Activated T-helper 1 cell treated with Interleukin-2 at 50 U/mL for 16 hours (primary cell): ENCODE measurements around the gene ZNF200.
"Not testable (repeated sequence)": the region's sequence is repeated elsewhere in the genome, so short reads cannot be mapped to it uniquely, and the experiment has no call there.

Experiments
- DNase-seq: peaks from one replicate; pipeline ENCODE4 v3.0.0-alpha.2; 2020; ENCODE audit warnings: low read depth

Gene ZNF200

DNA sequence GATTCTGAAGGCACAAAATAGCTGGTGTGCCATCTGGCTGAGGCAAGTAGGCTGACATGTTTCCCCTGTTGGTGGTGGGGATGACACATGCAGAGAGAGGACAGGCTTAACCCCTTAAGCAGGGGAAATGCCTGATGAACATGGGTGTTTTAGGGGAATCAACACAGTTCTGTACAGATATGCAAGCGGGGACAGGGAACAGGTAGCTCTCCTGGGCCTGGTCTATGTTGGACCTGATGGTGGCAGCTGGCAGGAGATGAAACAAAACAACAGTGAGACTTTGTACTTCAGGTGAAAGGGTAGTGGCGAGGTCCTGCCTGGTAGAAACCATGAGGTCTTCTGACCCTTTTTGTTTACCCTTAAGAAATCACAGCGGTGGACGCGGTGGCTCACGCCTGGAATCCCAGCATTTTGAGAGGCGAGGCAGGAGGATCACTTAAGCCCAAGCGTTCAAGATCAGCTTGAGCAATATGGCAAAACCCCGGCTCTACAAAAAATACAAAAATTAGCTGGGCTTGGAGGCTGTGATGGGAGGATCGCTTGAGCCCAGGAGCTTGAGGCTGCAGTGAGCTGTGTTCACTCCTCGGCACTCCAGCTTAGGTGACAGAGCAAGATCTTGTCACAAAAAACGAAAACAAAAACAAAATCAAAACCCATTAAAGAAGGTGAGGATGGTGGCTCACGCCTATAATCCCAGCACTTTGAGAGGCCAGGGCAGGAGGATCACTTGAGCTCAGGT lies 36.5 kb downstream of the ZNF200 start:
- no peak for DNase-seq

- not testable (repeated sequence) for DNase-seq
Measured at GRCh38 chr16:3197694-3198333, 37.1 kb downstream of the ZNF200 start.

GRCh38 chr16:3195975-3196374 lies 39.0 kb downstream of the ZNF200 start:
- DNase-seq, result no peak

DNA sequence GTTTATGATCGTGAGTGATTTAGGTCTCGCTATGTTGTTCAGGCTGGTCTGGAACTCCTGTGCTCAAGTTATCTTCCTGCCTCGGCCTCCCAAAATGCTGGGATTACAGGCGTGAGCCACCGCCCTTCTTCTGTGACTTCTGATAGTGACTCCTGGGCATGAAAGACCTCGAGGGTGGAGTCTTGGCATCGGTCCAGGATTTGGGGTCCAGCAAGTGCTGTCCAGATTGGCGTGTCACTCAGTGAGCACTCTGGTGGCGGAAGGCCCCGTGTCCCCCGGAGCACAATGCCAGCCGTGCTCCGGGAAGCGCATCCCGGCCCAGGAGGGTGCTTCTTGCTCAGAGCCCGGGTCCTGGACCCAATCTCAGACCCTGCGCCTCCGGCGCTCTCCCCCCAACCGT lies 40.2 kb downstream of the ZNF200 start:
- DNase-seq, result no peak

DNA sequence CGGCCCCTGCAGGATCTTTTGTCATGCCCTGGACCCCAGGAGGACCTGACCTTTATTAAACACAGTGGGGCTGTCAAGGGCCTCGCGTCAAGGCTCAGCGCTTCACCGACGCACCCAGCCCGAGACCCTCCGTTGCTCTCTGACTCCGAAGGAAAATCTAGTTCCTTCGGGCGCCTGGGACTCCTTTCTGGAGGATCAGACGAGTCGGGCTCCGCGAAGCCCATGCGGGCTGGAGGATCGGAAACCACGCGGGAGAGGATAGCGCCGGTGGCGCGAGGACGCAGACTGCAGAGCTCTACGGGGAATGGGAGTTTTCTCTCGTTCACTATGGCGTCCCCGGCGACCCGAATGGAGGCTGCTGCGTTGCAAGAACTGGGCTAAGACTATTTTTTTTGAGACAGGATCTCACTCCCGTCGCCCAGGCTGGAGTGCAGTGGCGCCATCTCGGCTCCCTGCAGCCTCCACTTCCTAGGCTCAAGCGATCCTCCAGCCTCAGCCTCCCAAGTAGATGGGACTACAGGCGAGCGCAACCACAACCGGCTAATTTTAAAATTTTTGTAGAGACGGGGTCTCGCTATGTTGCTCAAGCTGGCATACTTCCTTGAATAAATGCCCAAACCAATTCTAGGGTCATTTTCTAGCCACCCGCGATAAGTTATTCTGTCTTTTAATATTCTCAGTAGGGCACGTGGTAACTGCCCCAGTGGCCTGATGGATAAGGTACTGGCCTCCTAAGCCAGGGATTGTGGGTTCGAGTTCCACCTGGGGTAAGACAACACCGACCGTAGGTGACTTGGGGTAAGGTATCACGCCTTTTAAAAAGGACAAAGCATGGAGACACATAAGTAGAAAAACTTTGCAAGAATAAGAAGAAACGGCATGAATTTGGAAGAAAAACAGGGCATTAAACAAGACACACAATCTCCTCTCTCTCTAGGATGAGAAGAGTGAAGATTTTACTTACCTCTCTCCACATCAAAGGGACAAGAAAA lies 41.4 kb downstream of the ZNF200 start:
- DNase-seq, result no peak

GRCh38 chr16:3192476-3193019 lies 42.4 kb downstream of the ZNF200 start:
- DNase-seq, result no peak

GRCh38 chr16:3190949-3191353 lies 44.0 kb downstream of the ZNF200 start:
- DNase-seq, result no peak

GRCh38 chr16:3189869-3190268 lies 45.1 kb downstream of the ZNF200 start:
- DNase-seq, result no peak

DNA sequence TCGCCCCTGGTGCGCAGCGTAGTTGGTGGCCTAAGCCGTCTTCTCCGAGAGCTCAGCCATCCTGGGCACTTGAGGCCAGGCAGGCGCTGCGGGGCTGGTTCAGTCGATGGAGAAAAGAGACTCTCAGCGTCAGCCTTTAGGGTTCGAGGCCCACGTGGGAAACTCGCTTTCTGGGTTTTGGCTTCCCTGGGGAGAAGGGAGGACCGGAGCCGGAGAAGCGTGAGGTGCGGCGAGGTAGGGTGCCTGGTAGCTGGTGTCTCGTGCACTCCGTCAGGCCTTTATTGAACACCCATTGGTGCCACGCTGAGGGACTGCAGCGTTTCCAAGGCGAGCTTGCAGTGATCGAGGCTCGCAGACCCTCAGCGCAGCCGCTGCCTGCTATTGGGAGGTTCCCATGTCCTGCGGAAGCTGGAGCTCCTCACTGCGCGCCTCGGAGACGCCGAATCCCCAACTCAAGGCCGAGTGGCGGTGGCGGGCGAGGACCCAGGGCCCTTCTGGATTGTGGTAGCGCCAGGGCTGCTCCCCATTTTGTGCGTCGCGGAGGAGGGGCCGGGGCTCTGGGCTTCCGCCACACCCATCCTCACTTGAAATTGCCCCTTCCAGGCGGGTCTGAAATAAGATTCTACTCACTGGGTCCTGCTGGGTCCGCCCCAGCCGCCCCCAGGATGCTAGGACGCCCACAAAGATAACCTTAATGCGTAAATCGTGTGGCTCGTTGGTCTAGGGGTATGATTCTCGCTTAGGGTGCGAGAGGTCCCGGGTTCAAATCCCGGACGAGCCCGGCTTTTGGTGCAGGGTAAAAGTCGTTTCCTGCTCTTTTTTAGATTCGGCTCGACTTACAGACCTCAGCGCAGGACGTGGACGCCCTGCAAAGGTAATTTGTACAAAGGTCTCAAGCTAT lies 45.8 kb downstream of the ZNF200 start:
- no peak for DNase-seq

DNA sequence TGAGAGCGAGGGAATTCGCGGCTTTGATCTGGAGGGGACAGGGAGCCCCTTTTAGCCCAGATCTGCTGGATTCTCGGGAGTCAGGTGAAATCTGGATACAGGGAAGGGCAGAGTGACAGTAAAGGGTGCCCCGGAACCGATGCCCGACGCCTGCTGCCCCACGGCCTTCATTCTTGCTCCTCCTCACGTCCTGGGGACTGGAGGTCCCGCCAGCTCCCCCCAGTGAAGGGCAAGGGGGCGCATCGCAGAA lies 46.4 kb downstream of the ZNF200 start:
- DNase-seq, result no peak

DNA sequence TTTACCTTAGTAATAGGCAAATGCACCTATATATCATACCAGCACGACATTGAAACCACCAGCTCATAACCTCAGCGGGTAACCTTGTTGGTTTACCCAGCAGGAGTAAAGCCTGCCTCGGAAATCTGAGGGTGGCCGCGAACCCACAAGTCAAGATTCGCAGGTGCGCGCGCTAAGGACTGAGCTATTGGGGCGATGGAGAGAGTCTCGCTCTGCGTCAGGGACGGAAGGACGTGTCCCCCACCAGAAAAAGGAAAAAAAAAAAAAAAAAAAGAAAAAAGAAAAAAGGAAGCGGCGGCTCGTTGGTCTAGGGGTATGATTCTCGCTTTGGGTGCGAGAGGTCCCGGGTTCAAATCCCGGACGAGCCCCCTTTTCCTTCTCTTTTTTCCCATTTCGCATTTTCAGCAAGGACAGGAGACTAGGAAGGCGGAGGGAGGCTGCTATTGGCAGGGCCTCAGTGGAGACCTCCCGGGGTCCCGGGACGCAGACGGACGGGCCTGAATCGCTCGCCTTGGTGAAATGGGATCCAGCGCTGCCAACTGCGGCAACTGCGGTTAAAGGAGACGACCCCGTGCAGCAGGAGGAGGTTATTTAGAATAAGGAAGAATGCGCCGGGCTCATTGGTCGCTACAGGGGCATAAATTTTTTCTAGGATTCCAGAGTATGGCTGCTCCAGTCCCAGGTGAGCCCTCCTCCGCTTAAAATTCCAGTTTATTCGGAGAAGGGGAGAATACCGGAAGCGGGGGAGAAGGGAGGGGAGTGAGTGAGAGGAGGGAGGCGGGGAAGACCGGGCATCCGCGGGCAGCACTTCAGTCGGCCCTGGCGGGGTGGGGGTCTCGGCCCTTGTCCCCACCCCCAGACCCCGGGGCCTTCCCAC lies 46.9 kb downstream of the ZNF200 start, which contains the start of gene OR1F1:
Gene OR1F1 (plus strand): TSS at position 407 of the 877 bp plus-strand sequence.
- no peak for DNase-seq

DNA sequence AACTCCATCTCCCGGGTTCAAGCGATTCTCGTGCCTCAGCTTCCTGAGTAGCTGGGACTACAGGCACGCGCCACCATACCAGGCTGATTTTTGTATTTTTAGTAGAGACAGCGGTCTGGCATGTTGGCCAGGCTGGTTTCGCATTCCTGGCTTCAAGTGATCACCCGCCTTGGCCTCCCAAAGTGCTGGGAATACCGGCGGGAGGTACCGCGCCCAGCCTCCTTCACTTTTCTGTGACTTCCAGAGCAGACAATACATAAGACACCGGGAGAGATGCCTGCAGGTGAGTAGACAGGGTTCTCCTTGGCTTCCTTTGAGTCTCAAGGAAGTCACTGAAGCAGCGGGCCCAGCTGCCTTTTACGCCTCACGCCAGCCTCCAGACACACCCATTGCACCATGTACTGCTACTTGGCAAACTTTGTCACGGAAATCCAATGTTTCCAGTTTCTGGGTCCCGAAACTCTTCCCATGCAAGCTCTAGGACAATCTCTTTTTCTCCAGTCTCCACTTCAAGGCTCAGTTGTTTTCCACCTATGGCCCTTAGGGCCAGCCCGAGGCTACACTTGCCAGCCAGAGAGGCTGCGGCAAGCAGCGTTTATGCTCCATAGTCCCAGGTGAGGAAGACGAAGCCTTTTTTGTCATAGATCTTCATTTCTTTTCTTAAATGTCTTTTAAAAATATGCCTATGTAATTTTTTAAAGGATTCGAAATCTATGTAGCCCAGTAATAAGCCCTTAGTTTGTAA lies 47.8 kb downstream of the ZNF200 start:
- DNase-seq, result no peak

DNA sequence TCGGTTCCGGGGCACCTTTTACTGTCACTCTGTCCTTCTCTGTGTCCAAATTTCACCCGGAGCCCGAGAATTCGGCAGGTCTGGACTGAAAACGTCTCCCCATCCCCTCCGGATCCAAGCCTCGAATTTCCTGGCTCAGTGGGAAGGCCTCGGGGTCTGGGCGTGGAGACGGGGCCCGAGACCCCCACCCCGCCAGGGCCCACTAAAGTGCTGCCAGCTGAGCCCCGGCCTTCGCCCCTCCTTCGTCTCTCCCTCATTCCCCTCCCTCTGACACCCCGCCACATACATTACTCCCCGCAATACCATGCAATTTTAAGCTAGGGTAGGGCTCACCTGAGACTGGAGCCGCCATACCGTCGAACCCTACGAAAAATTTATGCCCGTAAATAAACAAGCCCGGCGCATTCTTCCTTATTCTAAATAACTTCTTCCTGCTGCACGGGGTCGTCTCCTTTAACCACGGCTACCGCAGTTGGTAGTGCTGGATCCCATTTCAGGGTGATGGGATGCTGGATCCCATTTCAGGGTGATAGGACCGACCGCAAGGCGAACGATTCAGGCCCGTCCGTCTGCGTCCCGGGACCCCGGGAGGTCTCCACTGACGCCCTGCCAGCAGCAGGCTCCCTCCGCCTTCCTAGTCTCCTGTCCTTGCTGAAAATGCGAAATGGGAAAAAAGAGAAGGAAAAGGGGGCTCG lies 51.4 kb downstream of the ZNF200 start:
- DNase-seq, result no peak

GRCh38 chr16:3182608-3183444 lies 52.1 kb downstream of the ZNF200 start:
- DNase-seq, result no peak

DNA sequence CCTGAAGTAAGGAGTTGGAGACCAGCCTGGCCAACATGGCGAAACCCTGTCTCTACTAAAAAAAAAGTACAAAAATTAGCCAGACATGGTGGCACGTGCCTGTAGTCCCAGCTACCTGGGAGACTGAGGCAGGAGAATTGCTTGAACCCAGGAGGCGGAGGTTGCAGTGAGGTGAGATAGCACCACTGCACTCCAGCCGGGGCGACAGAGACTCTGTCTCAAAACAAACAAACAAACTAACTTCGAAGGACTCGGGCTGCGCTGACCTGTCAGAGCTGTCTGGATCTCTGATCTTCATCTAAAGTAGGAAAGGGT lies 52.7 kb downstream of the ZNF200 start:
- DNase-seq, result not testable (repeated sequence)

GRCh38 chr16:3180445-3180878 lies 54.5 kb downstream of the ZNF200 start:
- no peak for DNase-seq

DNA sequence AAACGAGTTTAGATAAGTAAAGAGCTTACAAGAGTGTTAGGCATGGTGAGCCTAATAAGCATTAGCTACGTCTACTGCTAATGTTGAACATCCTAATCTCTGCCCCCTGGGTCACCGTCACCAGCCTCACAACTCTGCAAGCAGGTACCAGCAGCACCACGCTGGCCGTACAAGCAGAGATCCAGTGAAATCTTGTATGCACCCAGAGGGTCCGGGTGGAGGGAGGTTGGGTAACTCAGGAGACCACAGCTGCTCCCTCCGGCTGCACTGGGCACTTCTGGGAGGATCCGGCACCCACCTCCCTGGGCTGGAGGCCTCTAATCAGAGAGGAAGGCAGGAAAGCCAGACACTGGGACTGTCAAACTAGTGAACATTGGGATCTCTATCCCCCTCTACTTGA lies 55.3 kb downstream of the ZNF200 start:
- DNase-seq, result no peak
